ENCODE results near the gene MCM9. TPM values are rescaled to one million over a fixed set of nuclear protein-coding genes. Genes with fewer than 3 reads are reported as not detected.
"Not testable (repeated sequence)": the region's sequence is repeated elsewhere in the genome, so short reads cannot be mapped to it uniquely, and the experiment has no call there.

MCM9 gene
- total and polyA plus RNA-seq, 2 of the 13 experiments (the other 11 are each of a cell fraction or from before 2014, with no cell fraction given) = 3.8 to 17.2 TPM

DNA sequence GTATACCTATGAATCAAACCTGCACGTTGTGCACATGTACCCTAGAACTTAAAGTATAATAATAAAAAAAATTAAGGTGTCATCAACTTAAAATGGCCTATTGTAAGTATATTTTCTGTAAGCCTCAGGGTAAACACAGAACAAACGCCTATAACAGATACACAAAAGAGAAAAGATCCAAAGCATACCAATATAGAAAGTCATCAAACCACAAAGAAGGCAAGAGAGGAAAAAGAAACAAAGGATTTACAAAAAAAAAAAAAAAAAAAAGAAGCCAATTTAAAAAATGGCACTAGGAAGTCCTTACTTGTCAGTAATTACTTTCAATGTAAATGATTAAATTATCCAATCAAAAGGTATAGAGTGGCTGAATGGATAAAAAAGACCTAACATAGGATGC, 65.6 kb downstream of the MCM9 start (continued):
- TF ChIP-seq, protein P1, sequence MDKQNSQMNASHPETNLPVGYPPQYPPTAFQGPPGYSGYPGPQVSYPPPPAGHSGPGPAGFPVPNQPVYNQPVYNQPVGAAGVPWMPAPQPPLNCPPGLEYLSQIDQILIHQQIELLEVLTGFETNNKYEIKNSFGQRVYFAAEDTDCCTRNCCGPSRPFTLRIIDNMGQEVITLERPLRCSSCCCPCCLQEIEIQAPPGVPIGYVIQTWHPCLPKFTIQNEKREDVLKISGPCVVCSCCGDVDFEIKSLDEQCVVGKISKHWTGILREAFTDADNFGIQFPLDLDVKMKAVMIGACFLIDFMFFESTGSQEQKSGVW (CRISPR knock-in tag; IDR thresholded peaks at IDR 0.05; ENCODE audit: borderline replicate concordance) = no peak
- no peak for TF ChIP-seq ZNF616 (CRISPR knock-in tag; IDR thresholded peaks at IDR 0.05; ENCODE audit: low read depth)
- TF ChIP-seq, protein P2, sequence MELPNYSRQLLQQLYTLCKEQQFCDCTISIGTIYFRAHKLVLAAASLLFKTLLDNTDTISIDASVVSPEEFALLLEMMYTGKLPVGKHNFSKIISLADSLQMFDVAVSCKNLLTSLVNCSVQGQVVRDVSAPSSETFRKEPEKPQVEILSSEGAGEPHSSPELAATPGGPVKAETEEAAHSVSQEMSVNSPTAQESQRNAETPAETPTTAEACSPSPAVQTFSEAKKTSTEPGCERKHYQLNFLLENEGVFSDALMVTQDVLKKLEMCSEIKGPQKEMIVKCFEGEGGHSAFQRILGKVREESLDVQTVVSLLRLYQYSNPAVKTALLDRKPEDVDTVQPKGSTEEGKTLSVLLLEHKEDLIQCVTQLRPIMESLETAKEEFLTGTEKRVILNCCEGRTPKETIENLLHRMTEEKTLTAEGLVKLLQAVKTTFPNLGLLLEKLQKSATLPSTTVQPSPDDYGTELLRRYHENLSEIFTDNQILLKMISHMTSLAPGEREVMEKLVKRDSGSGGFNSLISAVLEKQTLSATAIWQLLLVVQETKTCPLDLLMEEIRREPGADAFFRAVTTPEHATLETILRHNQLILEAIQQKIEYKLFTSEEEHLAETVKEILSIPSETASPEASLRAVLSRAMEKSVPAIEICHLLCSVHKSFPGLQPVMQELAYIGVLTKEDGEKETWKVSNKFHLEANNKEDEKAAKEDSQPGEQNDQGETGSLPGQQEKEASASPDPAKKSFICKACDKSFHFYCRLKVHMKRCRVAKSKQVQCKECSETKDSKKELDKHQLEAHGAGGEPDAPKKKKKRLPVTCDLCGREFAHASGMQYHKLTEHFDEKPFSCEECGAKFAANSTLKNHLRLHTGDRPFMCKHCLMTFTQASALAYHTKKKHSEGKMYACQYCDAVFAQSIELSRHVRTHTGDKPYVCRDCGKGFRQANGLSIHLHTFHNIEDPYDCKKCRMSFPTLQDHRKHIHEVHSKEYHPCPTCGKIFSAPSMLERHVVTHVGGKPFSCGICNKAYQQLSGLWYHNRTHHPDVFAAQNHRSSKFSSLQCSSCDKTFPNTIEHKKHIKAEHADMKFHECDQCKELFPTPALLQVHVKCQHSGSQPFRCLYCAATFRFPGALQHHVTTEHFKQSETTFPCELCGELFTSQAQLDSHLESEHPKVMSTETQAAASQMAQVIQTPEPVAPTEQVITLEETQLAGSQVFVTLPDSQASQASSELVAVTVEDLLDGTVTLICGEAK (IDR thresholded peaks at IDR 0.05) = no peak
- TF ChIP-seq, protein P2 (CRISPR knock-in tag; IDR thresholded peaks at IDR 0.05) = no peak
- TF ChIP-seq PAX8 (CRISPR knock-in tag; IDR thresholded peaks at IDR 0.05; ENCODE audit: borderline replicate concordance) = no peak
- TF ChIP-seq, protein P3, sequence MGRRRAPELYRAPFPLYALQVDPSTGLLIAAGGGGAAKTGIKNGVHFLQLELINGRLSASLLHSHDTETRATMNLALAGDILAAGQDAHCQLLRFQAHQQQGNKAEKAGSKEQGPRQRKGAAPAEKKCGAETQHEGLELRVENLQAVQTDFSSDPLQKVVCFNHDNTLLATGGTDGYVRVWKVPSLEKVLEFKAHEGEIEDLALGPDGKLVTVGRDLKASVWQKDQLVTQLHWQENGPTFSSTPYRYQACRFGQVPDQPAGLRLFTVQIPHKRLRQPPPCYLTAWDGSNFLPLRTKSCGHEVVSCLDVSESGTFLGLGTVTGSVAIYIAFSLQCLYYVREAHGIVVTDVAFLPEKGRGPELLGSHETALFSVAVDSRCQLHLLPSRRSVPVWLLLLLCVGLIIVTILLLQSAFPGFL (CRISPR knock-in tag; IDR thresholded peaks at IDR 0.05) = no peak

DNA sequence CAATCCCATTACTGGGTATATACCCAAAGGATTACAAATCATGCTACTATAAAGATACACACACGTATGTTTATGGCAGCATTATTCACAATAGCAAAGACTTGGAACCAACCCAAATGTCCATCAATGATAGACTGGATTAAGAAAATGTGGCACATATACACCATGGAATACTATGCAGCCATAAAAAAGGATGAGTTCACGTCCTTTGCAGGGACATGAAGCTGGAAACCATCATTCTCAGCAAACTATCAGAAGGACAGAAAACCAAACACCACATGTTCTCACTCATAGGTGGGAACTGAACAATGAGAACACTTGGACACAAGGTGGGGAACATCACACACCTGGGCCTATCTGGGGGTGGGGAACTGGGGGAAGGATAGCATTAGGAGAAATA, 66.1 kb downstream of the MCM9 start:
- DNase-seq (ENCODE audit: low spot score); H3K27me3 ChIP-seq (ENCODE audit: control insufficient read depth in 1 of 2, insufficient read depth in 2 of 2, low read length in 2 of 2); in situ Hi-C loops (cut with HindIII; ENCODE audit: extremely low pct_ligation_motif_present, low pct_unique_long_range_greater_than_20kb); H3K4me1 ChIP-seq (ENCODE audit: insufficient read depth, low read length); ATAC-seq; CTCF ChIA-PET (ENCODE audit: low intra/inter-chr PET ratio, low total read pairs); H4K20me1 ChIP-seq (ENCODE audit: insufficient read depth, low read length); H3K36me3 ChIP-seq (replicated peaks in 1 of 2; ENCODE audit: control insufficient read depth in 1 of 2, insufficient read depth in 2 of 2, low read length in 2 of 2); H3K9ac ChIP-seq (ENCODE audit: insufficient read depth, low read depth, low read length); H3K79me2 ChIP-seq (ENCODE audit: insufficient read depth, low read length); H3K9me3 ChIP-seq (ENCODE audit: low read length); POLR2A ChIA-PET; BruUV-seq (replicated peaks); H3K27ac ChIP-seq (ENCODE audit: extremely low read length, insufficient read depth, low read length); intact Hi-C loops (cut with micrococcal nuclease; ENCODE audit: unreplicated experiment); FAIRE-seq; H3K4me3 ChIP-seq (replicated peaks in 1 of 3; ENCODE audit: insufficient read depth in 1 of 3, low read depth in 2 of 3, low read length in 3 of 3); H3K4me2 ChIP-seq (ENCODE audit: low read depth, low read length); H2AFZ ChIP-seq (ENCODE audit: low read length): not testable (repeated sequence)
- WGBS (ENCODE audit: low lambda C conversion rate) = 87% methylated on average over 2 of the region's 2 CpGs
